IPS-18c (cell line): Measurements from ENCODE around the gene KCNN3.
"Not testable (repeated sequence)": the region's sequence is repeated elsewhere in the genome, so short reads cannot be mapped to it uniquely, and the experiment has no call there.

Experiments used
- H3K4me3 ChIP-seq: 2 replicates; pipeline ENCODE4 v1.7.0; 2013; ENCODE audit warnings: low read depth, mild to moderate bottlenecking, low read length, moderate library complexity; ENCODE audit not compliant: insufficient read depth
- H3K9me3 ChIP-seq: one replicate; pipeline ENCODE4 v1.6.1; 2013; ENCODE audit warnings: mild to moderate bottlenecking, low read length, moderate library complexity; ENCODE audit not compliant: control insufficient read depth, insufficient read depth

Gene KCNN3

GRCh38 chr1:154870115-154870571 lies at the start of gene KCNN3:
Gene KCNN3 (minus strand): TSS chr1:154870281. CDS start chr1:154869964, 317 bp downstream.
- H3K9me3 ChIP-seq: no peaks in the 10 kb centered on the region
- H3K4me3 ChIP-seq: peak within 1 kb of the TSS; percentile 40

- peaks cover 4% of the 10 kb centered on the region for H3K9me3 ChIP-seq
- H3K4me3 ChIP-seq: no peak overlapping the region
Measured at GRCh38 chr1:154913273-154913672, 43.2 kb upstream of the KCNN3 start.

- peaks cover 5% of the 10 kb centered on the region for H3K9me3 ChIP-seq
- no peak overlapping the region for H3K4me3 ChIP-seq
Measured at GRCh38 chr1:154912755-154913154, 42.7 kb upstream of the KCNN3 start.

GRCh38 chr1:154911691-154912550 lies 41.8 kb upstream of the KCNN3 start:
- Histone ChIP-seq H3K4me3 (no peak overlapping the region), H3K9me3 (peaks cover 5% of the 10 kb centered on the region)

GRCh38 chr1:154910851-154911250 lies 40.8 kb upstream of the KCNN3 start:
- Histone ChIP-seq H3K9me3 (peaks cover 9% of the 10 kb centered on the region), H3K4me3 (no peak overlapping the region)

- Histone ChIP-seq H3K4me3 (no peak overlapping the region), H3K9me3 (peaks cover 11% of the 10 kb centered on the region)
Measured at GRCh38 chr1:154908937-154909336, 38.9 kb upstream of the KCNN3 start.

- peaks cover 11% of the 10 kb centered on the region for H3K9me3 ChIP-seq
- not testable (repeated sequence) for H3K4me3 ChIP-seq
Measured at GRCh38 chr1:154908129-154908528, 38.0 kb upstream of the KCNN3 start.

- peaks cover 11% of the 10 kb centered on the region for H3K9me3 ChIP-seq
- no peak overlapping the region for H3K4me3 ChIP-seq
Measured at GRCh38 chr1:154906621-154907081, 36.6 kb upstream of the KCNN3 start.

- Histone ChIP-seq H3K9me3 (peaks cover 7% of the 10 kb centered on the region), H3K4me3 (no peak overlapping the region)
Measured at GRCh38 chr1:154902938-154903566, 33.0 kb upstream of the KCNN3 start.

GRCh38 chr1:154901591-154901990 lies 31.5 kb upstream of the KCNN3 start:
- no peak overlapping the region for H3K4me3 ChIP-seq

GRCh38 chr1:154899041-154899440 lies 29.0 kb upstream of the KCNN3 start:
- H3K4me3 ChIP-seq: no peak overlapping the region
- H3K9me3 ChIP-seq: no peaks in the 10 kb centered on the region

More at GRCh38 chr1:154901591-154901990, 31.5 kb upstream of the KCNN3 start:
- H3K9me3 ChIP-seq: peaks cover 7% of the 10 kb centered on the region

- Histone ChIP-seq H3K9me3 (peaks cover 2% of the 10 kb centered on the region), H3K4me3 (no peak overlapping the region)
Measured at GRCh38 chr1:154896771-154897286, 26.7 kb upstream of the KCNN3 start.

- Histone ChIP-seq H3K4me3 (no peak overlapping the region), H3K9me3 (peaks cover 2% of the 10 kb centered on the region)
Measured at GRCh38 chr1:154895798-154896197, 25.7 kb upstream of the KCNN3 start.

GRCh38 chr1:154891452-154891851 lies 21.4 kb upstream of the KCNN3 start:
- H3K4me3 ChIP-seq: no peak overlapping the region
- H3K9me3 ChIP-seq: peaks cover 2% of the 10 kb centered on the region

GRCh38 chr1:154888757-154889156 lies 18.7 kb upstream of the KCNN3 start:
- H3K9me3 ChIP-seq: peaks cover 2% of the 10 kb centered on the region
- no peak overlapping the region for H3K4me3 ChIP-seq

- Histone ChIP-seq H3K4me3 (no peak overlapping the region), H3K9me3 (no peaks in the 10 kb centered on the region)
Measured at GRCh38 chr1:154886281-154887015, 16.4 kb upstream of the KCNN3 start.
